GM18517 (cell line): ENCODE data around the gene CELA2B.
"Not testable (repeated sequence)": the region's sequence is repeated elsewhere in the genome, so short reads cannot be mapped to it uniquely, and the experiment has no call there.

Experiments
- ATAC-seq: cut with Tn5 transposase; IDR thresholded peaks from one replicate; pipeline ENCODE4 v1.9.1; 2021; ENCODE audit warnings: mild to moderate bottlenecking, moderate library complexity; ENCODE audit not compliant: unreplicated experiment

Gene CELA2B

DNA sequence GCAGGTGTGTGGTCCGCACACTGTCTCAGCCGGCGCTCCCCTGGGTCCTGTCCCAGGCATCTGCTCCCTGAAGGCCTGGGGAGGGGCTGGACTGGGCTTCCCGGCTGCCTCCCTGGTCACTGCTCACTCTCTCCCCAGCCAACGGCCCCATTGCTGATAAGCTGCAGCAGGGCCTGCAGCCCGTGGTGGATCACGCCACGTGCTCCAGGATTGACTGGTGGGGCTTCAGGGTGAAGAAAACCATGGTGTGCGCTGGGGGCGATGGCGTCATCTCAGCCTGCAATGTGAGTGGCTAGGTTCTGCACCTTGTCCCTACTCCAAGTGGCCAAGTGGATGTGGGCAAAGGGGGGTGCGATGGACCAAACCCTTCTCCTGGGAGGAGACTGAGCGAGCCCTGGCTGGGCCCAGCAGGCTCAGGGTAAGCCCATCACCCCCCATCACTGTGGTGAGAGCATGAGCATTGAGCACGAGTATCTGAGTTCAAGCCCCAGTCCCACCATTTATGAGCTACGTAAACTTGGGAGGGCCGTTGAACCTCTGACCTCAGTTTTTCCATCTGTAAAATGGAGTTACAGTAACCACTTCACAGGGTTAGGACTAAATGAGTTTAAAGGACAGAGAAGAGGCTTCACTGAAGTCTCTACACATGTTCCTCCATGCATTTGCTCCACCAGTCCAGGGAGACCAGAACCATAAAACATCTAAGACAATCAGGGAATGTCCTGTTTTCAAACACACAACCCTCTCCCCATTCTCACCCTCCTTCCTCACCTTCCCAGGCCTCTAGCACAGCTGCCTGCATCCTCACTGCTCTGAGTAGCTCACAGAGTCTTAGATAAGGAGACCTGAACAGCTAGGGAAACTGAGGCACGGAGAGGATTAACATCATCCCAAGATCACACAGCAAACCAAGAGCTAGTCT, 31.2 kb upstream of the CELA2B start:
- ATAC-seq: no peak

DNA sequence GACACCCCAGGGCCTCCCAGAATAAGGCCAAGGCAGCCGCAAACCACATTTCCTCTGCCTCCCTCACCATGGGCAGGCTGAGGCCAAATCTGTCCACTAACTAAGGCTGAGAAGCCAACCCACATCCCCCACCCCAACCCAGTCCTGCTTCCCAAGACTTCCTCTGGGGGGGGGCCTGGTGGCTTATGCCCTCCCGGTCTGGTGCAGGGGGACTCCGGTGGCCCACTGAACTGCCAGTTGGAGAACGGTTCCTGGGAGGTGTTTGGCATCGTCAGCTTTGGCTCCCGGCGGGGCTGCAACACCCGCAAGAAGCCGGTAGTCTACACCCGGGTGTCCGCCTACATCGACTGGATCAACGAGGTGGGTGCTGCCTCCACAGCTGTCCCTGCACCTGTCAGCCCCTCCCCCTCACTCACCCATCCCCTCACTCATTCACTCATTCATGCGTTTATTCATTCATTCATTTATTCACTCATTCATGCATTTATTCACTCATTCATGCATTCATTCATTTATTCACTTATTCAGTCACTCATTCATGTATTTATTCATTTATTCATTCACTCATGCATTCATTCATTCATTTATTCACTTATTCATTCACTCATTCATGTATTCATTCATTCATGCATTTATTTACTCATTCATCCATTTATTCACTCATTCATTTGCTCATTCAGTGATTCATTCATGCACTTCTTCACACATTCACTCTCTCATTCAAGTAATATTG, 30.3 kb upstream of the CELA2B start:
- no peak for ATAC-seq

DNA sequence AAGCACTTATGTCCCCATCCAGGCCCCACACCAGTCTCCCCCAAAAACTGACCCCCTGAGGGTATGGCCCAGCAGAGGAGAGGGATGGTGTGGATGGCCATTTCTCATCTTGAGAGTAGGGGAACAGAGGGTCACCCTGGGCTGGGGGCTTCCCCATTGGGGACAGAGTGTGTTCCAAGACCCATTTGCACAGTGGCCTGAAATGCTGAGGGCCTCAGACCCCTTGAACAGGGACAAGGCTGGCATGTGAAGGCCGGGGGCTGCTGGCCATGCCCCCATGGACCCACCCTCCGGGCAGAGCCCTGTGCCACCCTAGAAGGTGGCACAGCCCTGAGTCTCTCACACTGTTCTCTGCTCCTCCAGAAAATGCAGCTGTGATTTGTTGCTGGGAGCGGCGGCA, 29.7 kb upstream of the CELA2B start:
- no peak for ATAC-seq

DNA sequence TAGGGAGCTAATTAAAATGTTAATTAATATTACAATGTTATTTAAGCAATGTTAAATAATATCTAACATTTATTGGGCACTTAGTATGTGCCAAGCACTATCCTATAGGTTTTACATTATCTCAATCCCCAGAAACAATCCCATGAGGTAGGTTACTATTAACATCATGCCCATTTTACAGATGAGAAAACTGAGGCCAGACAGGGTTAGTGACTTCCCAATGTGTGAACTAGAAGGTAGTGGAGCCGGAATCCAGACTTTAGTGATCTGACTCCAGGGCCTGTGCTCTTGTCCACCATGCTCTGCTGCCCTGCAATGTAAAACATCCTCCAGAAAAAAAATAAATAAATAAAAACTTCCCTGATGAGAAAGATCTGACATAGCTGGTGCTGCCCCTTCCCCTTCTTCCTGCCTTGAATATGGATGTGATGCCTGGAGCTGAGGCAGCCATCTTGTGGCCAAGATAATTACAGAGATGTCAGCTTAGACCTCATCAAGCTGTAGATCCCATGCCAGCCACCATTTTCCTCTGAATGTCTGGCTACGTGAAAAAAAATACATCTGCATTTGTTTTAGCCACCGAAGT, 26.9 kb upstream of the CELA2B start:
- no peak for ATAC-seq

DNA sequence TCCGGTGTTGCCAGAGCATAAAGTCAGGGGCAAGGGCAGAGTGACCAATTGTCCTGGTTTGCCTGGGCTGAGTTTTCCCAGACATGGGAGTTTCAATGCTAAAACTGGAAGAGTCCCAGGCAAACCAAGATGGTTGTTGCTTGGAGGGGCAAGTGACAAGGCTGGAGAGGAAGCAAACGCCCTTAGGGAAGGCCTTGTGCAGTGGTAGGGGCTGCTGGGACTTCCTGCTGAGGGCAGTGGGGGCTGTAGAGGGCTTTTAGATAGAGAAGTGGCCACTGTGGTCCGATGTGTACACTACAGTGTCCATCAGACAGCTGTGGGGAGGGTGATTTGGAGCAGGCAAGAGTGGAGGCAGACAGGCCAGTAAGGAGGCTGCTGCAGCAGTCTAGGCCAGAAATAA, 26.3 kb upstream of the CELA2B start:
- ATAC-seq: no peak

DNA sequence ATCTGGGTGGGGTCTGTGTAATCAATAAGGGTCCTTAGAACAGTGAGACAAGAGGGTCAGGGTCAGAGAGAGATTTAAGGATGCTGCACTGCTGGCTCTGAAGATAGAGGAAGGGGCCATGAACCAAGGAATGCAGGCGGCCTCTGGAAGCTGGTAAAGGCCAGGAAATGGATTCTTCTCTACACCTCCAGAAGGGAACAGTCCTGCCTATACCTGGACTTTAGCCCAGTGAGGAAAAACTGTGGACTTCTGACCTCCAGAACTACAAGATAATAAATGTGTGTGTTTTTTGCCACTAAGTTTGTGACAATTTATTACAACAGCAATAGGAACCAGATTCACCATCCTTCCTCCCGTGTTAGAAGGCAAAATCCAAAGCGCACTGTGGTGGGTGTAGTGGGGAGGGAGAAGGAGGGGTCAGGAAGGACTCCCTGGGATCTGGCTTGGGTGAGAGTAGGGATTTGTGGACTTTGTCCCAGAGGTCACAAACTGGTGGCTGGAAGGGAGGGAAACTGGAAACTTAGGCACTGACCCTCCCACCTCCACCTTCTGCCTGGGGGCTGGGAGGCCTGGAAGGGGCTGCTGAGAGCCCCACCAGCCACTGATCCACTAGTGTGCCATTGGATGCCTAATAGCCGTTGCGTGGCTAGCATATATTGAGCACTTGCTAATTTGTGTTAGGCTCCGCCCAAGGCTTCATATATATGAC, 24.7 kb upstream of the CELA2B start:
- no peak for ATAC-seq

DNA sequence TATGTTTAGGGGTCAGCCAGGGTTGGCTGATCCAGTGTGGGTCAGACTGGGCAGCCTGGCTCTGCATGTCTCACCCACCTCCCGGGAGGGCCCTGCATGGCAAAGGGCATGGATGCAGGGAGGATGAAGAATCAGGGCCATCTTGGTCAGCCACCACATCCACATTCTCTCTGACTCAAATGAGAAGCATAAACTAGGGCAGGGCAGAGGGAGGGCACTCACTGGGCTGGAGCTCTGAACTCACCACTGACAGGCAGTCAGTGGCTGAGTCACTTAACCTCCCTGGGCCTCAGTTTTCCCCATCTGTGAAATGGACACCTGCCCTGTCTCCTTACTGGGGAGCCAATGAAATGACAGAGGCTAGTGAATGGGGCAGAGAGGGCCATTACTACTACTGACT, 23.7 kb upstream of the CELA2B start:
- no peak for ATAC-seq

DNA sequence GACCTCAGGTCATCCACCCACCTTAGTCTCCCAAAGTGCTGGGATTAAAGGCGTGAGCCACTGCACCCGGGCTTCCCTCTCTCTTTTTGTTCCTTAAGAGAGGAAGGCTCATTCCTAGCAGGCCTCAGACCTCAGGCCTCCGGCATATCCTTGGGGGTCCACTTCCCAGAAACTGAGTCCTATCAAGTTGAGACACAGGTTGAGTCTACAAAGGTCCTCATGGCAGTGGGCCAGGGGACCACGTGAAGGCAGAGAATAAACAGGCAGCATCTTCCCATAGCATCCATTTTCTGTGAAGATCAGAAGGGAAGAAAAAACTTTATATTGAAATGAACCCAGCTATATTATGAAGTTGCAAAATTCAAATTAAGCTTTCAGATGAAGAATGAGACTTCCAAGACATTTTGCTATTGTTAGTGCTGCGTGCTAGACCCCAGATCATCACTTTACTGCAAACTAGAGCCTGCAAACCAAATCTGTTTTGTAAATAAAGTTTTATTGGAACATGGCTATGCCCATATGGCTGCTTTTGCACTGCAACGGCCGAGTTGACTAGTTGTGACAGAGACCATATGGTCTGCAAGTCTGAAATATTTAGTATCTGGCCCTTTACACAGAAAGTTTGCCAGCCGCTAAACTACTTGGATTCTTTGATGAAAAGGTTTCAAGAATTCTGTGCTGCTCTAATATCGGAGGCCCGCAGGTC, 22.9 kb upstream of the CELA2B start:
- ATAC-seq: no peak

DNA sequence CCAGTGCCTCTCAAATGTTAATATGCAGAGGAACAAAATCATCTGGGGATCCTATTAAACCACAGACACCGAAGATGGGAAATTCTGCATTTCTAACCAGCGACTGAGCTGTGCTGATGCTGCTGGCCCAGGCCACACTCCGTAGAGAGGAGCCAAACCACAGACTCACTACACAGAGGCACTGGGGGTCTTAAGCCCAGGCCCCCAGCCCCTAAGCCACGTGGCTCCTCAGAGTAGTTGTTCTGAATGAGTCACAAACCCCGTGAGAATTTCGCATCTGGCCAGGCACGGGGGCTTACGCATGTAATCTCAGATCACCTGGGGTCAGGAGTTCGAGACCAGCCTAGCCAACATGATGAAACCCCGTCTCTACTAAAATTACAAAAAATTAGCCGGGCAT, 22.2 kb upstream of the CELA2B start:
- no peak for ATAC-seq

DNA sequence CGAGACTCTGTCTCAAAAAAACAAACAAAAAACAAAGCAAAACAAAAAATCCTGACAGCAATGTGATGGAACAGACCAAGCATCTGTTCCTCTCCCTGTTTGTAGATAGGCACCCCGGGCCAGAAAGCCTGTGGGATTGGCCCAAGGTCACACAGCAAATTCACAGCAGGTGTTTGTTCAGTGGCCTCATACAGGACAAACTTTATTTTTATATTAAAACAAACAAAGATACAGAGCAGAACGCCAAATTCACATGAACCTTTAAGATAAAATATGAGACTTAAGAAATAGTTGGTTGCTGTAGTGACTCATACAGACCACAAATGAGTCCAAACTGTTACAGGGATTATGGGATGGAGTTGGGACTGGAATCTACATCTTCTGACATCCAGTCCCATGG, 21.6 kb upstream of the CELA2B start:
- ATAC-seq: no peak

DNA sequence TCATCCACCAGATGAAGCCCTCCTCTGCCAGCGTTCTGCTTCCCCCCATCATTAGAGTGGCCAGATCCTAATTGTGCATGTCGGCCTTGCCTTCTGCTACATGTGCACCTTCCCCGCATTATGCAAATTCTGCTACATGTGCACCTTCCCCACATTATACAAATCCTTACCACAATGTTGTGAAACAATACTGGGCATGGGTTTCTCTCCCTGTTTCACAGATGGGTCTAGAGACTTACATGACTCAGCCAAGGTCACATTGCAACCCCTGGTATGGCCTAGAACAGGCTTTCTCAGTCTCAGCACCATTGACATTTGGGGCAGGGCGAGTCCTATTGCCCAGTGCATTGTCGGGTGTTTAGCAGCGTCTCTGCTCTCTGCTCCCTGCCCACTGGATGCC, 20.4 kb upstream of the CELA2B start:
- no peak for ATAC-seq

DNA sequence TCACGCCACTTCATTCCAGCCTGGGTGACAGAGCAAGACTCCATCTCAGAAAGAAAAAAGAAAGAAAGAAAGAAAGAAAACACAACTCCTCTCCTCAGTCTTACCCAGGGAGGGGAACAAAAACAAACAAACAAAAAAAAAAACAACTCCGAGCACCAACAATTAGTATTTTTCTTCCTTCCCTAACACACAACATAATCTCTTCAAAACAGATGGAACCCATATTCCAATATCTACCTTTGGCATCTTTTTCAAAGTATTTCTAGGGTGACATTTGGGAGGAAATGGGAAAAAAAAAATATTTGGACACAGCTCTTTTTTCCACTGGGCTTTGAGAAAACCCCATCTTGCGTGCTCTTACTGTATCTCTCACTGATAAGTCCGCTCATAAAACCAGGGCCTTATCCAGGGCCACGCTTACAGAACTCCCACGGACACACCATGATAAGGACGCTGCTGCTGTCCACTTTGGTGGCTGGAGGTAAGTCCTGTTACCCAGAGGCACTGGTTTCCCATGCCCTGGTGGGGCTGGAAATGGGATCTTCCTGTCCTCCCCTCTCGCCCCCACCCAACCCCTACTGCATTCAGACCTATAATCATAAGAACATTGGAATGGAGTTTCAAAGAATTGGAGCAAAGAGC, 19.5 kb upstream of the CELA2B start, which contains the start of gene CELA2A:
CELA2A (plus strand) TSS at position 420 of the 642 bp plus-strand sequence; CDS start at position 442, 22 bp downstream.
- no peak for ATAC-seq

DNA sequence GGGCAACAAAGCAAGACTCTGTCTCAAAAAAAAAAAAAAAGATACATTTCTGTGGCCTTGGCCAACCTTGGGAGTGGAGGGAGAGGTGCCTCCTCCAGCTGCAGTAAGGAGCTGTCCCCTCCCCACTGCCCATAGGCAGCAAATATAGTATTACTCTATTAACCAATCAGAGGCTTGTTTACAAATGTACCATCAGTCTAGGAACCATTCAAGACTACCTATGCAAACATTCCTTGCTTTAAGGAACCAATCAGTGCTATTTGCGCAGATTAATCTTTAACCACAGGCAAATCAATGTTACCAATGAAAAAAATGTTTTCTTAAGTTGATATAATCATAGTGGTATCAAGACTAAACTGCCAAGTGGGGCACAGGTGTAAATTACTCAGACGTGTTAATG, 18.3 kb upstream of the CELA2B start:
- no peak for ATAC-seq

DNA sequence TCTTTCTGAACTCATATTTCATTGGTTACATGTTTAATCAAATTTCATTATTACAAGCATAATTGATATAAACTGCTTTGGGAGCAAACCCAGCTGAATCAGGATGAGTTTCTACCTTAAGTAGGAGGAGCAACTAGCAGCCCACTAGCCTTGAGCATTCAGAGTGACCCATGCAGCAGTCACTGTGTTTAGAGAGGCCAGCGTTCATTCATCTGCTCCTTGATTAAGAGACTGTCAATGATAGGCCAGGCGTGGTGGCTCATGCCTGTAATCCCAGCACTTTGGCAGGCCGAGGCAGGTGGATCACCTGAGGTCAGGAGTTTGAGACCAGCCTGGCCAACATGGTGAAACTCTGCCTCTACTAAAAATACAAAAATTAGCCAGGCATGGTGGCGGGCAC, 17.5 kb upstream of the CELA2B start:
- ATAC-seq: not testable (repeated sequence)

DNA sequence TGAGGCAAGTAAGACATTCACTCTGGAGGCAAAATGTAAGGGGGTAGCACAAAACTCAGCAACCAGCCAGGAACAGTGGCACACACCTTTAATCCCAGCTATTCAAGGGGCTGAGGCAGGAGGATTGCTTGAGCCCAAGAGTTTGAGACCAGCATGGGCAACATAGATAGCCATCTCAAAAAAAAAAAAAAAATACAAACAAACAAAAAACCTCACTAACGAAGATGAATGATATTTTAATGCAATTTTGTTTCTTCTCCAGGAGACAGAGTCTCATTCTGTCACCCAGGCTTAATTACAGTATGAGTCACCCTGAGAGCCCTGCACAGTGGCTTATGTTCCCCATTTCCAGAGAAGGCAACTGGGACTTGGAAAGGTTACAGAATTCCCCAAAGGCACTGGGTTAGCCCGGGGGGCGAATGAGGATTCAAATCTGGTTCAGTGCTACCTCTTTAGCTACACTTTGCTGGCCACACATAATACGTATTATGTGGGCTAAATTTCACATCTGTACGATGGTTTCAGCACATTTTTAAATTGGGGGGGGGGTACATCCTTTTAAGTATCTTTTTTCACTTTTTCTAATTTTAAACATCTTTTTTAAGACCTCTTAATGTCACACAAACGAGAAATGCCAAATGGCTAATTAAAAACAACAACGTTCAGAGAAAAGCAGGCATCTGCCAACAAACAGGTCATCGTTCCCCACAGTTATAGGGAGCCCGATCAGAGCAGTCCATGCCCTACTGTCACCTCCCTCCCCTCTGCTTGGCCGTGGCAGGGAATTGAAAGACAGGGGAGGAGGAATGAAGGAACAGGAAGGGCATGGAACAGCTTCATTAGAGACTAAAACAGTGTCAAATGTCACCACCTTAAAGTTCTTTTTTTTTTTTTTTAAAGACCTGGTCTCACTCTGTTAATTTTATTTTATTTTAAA, 15.9 kb upstream of the CELA2B start:
- ATAC-seq: no peak

DNA sequence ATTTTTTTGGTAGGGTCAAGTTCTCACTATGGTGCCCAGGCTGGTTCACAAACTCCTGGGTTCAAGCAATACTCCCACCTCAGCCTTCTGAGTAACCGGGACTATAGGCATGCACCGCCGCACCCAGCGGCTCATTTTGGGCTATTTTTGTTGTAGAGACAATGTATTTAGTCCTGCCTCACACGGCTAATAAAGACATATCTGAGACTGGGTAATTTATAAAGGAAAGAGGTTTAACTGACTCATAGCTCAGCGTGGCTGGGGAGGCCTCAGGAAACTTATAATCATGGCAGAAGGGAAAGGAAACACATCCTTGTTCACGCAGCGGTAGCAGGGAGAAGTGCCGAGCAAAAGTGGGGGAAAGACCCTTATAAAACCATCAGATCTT, 15.2 kb upstream of the CELA2B start:
- ATAC-seq: no peak

DNA sequence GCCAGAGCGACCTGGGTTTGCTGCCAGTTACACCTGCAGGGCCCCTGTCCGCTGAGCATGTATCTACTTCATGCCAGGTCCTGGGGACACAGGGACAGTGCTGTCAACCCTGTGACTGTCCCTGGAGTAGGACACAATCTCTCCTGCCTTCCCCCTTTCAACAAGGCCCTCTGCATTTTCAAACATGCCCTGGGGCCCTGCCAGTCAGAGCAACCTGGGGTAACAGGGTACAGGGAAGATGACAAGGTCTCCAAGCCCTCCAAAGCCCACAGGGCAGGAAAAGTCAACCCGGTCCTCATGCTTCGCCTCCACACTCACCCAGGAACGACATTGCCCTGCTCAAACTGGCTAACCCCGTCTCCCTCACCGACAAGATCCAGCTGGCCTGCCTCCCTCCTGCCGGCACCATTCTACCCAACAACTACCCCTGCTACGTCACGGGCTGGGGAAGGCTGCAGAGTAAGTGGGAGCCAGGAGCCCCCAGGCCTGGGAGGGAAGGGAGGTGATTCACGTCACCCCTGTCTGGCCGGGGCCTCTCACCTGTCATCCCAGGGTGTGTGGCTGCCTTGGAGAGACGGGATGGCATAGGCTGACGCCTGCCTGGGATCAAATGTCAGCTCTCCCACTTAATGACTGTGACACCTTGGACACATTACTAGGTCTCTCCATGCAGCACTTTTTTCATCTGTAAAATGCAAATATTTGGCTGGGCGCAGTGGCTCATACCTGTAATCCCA, 12.7 kb upstream of the CELA2B start:
- ATAC-seq: not testable (repeated sequence)

DNA sequence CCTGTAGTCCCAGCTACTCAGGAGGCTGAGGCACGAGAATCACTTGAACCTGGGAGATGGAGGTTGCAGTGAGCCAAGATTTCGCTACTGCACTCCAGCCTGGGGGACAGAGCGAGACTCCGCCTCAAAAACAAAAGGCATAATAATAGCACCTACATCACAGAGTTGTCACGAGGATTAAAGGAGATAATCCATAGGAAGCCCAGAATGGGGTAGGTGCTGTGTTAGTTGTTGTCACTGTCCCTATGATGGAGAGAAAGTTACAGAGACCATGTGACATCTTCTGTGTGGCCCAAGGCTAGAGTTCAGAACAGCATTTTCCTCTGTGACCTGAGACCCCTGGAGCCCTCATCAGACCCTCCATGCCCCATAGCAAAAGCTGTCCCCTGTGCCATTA, 12.0 kb upstream of the CELA2B start:
- ATAC-seq: not testable (repeated sequence)
